Thoracic aorta (tissue), 2 donors: ENCODE results near the gene PDSS2. TPM values are rescaled to one million over a fixed set of nuclear protein-coding genes. Genes with fewer than 3 reads are reported as not detected.
"Not testable (repeated sequence)": the region's sequence is repeated elsewhere in the genome, so short reads cannot be mapped to it uniquely, and the experiment has no call there.

Source experiments
- ATAC-seq: fragments of 150-250 bp; one replicate; pipeline ENCODE4 v1.8.0; 2017; ENCODE audit warnings: low read depth; ENCODE audit not compliant: insufficient number of reproducible peaks, low FRiP score
- DNase-seq: peaks from one replicate; pipeline ENCODE4 v3.0.0-alpha.2; 2020; ENCODE audit warnings: low spot score
- H3K27ac ChIP-seq, 2 donors: fragments of 200-600 bp; sonication (generic); 1 replicate in 1 of 2; 2 replicates in 1 of 2; pipeline ENCODE4 v1.5.1; 2016; ENCODE audit warnings: mild to moderate bottlenecking in 2 of 2, moderate library complexity in 2 of 2
- H3K27me3 ChIP-seq: fragments of 200-600 bp; sonication (generic); replicated peaks from 2 replicates; pipeline ENCODE4 v1.6.0; 2016; ENCODE audit warnings: mild to moderate bottlenecking; ENCODE audit not compliant: insufficient read depth
- H3K36me3 ChIP-seq: fragments of 200-600 bp; sonication (generic); one replicate; pipeline ENCODE4 v1.5.1; 2016
- H3K4me1 ChIP-seq, 2 donors: fragments of 200-600 bp; sonication (generic); 1 replicate in 1 of 2; 2 replicates in 1 of 2; pipeline versions ENCODE4 v1.5.1 to v1.6.0; 2016; ENCODE audit warnings: low read depth in 2 of 2, mild to moderate bottlenecking in 1 of 2; ENCODE audit not compliant: control insufficient read depth in 1 of 2
- H3K4me3 ChIP-seq: fragments of 200-600 bp; sonication (generic); 2 replicates; pipeline ENCODE4 v1.5.1; 2016; ENCODE audit warnings: mild to moderate bottlenecking
- H3K9me3 ChIP-seq: fragments of 200-600 bp; sonication (generic); 2 replicates; pipeline ENCODE4 v1.5.1; 2016
- total RNA-seq, 2 donors: library from RNA; depleted of rRNA; stranded (reverse); fragments of >200 nt; gene quantifications; one replicate each; pipeline versions ENCODE4 v1.1.0 to v1.2.3, GENCODE V29; 2016
- TF ChIP-seq, protein P1 (sequence below): fragments of 200-600 bp; sonication (generic); IDR thresholded peaks from one replicate; pipeline ENCODE4 v1.5.1; 2019; ENCODE audit warnings: antibody characterized with exemption

Gene PDSS2
- total RNA-seq, 2 donors from 2014 or later: 6.9 to 9.9 TPM

DNA sequence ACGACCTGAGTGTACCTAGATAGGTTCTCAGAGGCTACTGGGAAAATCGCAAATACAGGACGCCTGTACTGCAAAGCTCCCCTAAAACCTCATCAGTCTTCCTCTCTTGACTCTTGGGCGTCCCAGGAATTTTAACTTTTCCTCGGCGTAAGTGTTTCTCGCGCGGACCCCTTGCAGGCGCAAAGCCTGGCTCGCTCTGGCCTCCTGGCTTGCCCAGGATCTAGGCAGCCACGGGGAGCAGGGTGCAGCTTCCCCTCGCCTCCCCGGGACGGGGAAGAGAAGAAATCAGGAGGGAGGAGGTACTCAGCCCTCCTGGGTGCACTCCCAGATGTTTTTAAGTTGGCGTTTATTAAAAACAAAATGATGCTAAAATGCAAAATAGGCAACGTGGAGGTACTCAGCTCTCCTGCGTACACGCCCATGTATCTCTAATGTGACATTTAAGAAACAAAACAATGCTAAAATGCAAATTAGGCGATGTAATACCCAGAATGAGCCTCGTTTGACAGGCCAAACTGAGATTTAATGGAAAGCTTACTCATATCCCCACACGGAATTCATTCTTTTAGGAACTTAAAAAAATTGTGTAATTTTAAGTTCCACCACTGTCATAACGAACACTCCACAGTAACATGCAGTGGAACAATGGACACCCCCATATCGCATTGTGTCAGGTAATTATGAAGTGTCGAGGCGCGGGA lies 29.0 kb upstream of the PDSS2 start:
- DNase-seq: no peak
- no peak for ATAC-seq
- Histone ChIP-seq H3K27me3 (no peaks in the 10 kb centered on the region), H3K4me3 (peak overlapping the region; percentile 92), H3K9me3 (no peaks in the 10 kb centered on the region), H3K4me1 (peaks cover 9 to 24% of the 10 kb centered on the region in 2 donors), H3K27ac (peak overlapping the region; percentile 48 to 66), H3K36me3 (no peaks in the 10 kb centered on the region)
- TF ChIP-seq, protein P1, sequence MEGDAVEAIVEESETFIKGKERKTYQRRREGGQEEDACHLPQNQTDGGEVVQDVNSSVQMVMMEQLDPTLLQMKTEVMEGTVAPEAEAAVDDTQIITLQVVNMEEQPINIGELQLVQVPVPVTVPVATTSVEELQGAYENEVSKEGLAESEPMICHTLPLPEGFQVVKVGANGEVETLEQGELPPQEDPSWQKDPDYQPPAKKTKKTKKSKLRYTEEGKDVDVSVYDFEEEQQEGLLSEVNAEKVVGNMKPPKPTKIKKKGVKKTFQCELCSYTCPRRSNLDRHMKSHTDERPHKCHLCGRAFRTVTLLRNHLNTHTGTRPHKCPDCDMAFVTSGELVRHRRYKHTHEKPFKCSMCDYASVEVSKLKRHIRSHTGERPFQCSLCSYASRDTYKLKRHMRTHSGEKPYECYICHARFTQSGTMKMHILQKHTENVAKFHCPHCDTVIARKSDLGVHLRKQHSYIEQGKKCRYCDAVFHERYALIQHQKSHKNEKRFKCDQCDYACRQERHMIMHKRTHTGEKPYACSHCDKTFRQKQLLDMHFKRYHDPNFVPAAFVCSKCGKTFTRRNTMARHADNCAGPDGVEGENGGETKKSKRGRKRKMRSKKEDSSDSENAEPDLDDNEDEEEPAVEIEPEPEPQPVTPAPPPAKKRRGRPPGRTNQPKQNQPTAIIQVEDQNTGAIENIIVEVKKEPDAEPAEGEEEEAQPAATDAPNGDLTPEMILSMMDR: no peak

DNA sequence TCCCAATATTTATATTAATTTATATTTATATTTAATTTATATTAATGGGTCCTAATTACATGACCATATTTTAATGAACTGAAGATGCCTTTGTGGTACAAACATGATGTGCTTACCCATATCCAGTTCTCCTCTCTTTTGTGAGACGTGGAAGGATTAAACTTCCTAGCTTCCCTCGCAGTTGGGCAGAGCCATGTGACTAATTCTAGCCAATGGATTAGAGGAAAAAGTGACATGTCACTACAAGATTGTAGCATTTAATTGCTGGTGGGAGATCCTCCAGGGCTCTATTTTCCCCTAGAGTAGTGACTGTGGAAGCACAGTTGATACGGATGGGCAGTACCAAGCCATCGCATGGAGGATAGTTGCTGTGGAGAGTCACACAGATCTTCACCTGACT lies 25.8 kb upstream of the PDSS2 start:
- H3K4me1 ChIP-seq: peaks cover 0 to 7% of the 10 kb centered on the region in 2 donors
- H3K4me3 ChIP-seq: no peak overlapping the region
- H3K9me3 ChIP-seq: no peaks in the 10 kb centered on the region
- H3K27ac ChIP-seq: no peak overlapping the region
- TF ChIP-seq, protein P1: no peak
- DNase-seq (no peak), ATAC-seq (no peak)
- no peaks in the 10 kb centered on the region for H3K36me3 ChIP-seq
- no peaks in the 10 kb centered on the region for H3K27me3 ChIP-seq

DNA sequence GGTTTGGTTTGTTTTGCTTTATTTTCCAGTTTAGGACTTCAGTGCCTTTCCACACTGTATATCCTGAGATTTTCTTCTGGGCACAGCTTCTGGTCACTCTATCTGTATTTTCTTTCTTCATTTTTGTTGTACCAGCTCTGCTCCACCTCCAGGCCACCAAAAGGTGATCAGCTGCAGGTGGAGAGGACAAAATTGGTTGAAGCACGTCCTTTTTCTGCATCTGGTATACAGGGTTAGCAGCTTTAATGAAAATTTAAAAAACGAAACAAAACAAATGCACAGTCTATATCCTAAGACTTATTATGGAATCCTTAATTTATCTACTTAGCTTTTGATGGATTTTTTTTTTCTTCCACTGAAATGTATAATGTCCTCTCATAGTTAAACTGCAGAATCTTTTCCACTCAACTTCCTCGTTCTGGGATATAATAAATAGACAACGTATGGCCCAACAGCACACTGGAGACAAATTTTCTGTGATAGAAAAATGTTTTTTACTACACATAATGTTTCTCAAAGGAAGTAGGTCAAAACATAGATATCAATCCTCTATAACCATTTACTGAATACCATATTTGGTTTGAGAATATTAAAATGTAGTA lies 19.8 kb upstream of the PDSS2 start:
- TF ChIP-seq, protein P1: no peak
- Histone ChIP-seq H3K27ac (no peak overlapping the region), H3K4me1 (no peaks in the 10 kb centered on the region), H3K36me3 (no peaks in the 10 kb centered on the region), H3K4me3 (no peak overlapping the region), H3K27me3 (no peaks in the 10 kb centered on the region), H3K9me3 (no peaks in the 10 kb centered on the region)
- no peak for DNase-seq
- no peak for ATAC-seq

DNA sequence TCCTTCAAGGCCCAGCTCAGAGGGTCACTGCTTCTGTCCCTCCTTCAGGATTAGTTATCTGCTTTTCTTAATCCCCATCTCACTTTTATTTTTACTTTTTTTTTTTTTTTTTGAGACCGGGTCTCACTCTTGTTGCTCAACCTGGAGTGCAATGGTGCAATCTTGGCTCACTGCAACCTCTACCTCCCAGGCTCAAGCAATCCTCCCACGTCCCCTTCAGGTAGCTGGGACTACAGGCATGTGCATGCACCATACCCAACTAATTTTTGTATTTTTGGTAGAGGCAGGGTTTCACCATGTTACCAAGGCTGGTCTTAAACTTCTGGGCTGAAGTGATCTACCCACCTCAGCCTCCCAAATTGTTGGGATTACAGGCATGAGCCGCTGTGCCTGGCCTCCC lies 16.5 kb upstream of the PDSS2 start:
- DNase-seq, H3K27me3 ChIP-seq, H3K36me3 ChIP-seq, H3K9me3 ChIP-seq, H3K27ac ChIP-seq, ATAC-seq, H3K4me3 ChIP-seq, H3K4me1 ChIP-seq: not testable (repeated sequence)

GRCh38 chr6:107475360-107475759 lies 16.0 kb upstream of the PDSS2 start:
- not testable (repeated sequence) for H3K27ac ChIP-seq

DNA sequence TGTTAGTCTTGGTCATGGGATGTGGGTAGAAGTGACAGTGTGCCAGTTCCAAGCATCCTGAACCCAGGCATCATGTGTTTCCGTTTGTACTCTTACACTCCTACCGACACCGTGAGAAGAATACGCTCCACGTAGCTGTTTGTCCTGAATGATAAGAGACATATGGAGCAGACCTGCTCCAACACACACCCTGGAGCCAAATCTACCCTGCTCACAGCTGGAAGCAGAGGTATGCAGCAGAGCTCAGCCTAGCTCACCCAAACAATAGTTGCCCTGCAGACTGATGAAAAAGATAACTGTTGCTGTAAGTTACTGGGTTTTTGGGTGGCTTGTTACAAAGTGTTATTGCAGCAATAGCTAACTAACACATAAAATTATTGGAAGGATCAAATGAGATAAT lies 14.3 kb upstream of the PDSS2 start:
- no peaks in the 10 kb centered on the region for H3K36me3 ChIP-seq
- no peaks in the 10 kb centered on the region for H3K4me1 ChIP-seq
- TF ChIP-seq, protein P1: no peak
- H3K27me3 ChIP-seq: no peaks in the 10 kb centered on the region
- DNase-seq: no peak
- no peak for ATAC-seq
- H3K27ac ChIP-seq: no peak overlapping the region
- H3K4me3 ChIP-seq: no peak overlapping the region
- H3K9me3 ChIP-seq: no peaks in the 10 kb centered on the region

More at GRCh38 chr6:107475360-107475759, 16.0 kb upstream of the PDSS2 start:
- H3K36me3 ChIP-seq, ATAC-seq, H3K9me3 ChIP-seq, H3K27me3 ChIP-seq, H3K4me3 ChIP-seq, DNase-seq, H3K4me1 ChIP-seq: not testable (repeated sequence)
